ENCODE results near the gene NRIP2.
"Not testable (repeated sequence)": the region's sequence is repeated elsewhere in the genome, so short reads cannot be mapped to it uniquely, and the experiment has no call there.

Gene NRIP2

GRCh38 chr12:2834581-2835491 lies at the start of gene NRIP2:
Gene NRIP2, minus strand, starts transcription at chr12:2835035. Its CDS starts 52 bp downstream, at chr12:2834983.
- no peak for DNase-seq (ENCODE audit: low read depth, low spot score)

GRCh38 chr12:2879853-2880252 lies 45.0 kb upstream of the NRIP2 start:
- no peak for DNase-seq (ENCODE audit: low read depth, low spot score)

- DNase-seq (ENCODE audit: low read depth, low spot score) = no peak
Measured at GRCh38 chr12:2877953-2878732, 43.3 kb upstream of the NRIP2 start.

GRCh38 chr12:2877047-2877952 lies 42.5 kb upstream of the NRIP2 start, which contains the start of the genes FOXM1 and RHNO1:
Gene FOXM1, minus strand, starts transcription at chr12:2877174. Its CDS starts 2,696 bp downstream, at chr12:2874478.
Gene RHNO1, plus strand, starts transcription at chr12:2877223. Its CDS starts 8,144 bp downstream, at chr12:2885367.
- DNase-seq (ENCODE audit: low read depth, low spot score) = no peak

- no peak for DNase-seq (ENCODE audit: low read depth, low spot score)
Measured at GRCh38 chr12:2876431-2877046, 41.7 kb upstream of the NRIP2 start.

GRCh38 chr12:2868986-2869632 lies 34.3 kb upstream of the NRIP2 start:
- DNase-seq (ENCODE audit: low read depth, low spot score) = not testable (repeated sequence)

GRCh38 chr12:2864198-2864597 lies 29.4 kb upstream of the NRIP2 start:
- DNase-seq (ENCODE audit: low read depth, low spot score) = no peak

GRCh38 chr12:2863402-2863801 lies 28.6 kb upstream of the NRIP2 start:
- DNase-seq (ENCODE audit: low read depth, low spot score) = not testable (repeated sequence)

- DNase-seq (ENCODE audit: low read depth, low spot score) = no peak
Measured at GRCh38 chr12:2862876-2863275, 28.0 kb upstream of the NRIP2 start.

- no peak for DNase-seq (ENCODE audit: low read depth, low spot score)
Measured at GRCh38 chr12:2860170-2860569, 25.3 kb upstream of the NRIP2 start.

- DNase-seq (ENCODE audit: low read depth, low spot score) = no peak
Measured at GRCh38 chr12:2858944-2859421, 24.1 kb upstream of the NRIP2 start.

GRCh38 chr12:2858334-2858733 lies 23.5 kb upstream of the NRIP2 start:
- DNase-seq (ENCODE audit: low read depth, low spot score) = no peak

GRCh38 chr12:2857576-2857975 lies 22.7 kb upstream of the NRIP2 start:
- no peak for DNase-seq (ENCODE audit: low read depth, low spot score)

GRCh38 chr12:2857021-2857431 lies 22.2 kb upstream of the NRIP2 start, which contains the start of gene TEX52:
Gene TEX52, minus strand, starts transcription at chr12:2857039. Its CDS starts 13 bp downstream, at chr12:2857026.
- no peak for DNase-seq (ENCODE audit: low read depth, low spot score)

- no peak for DNase-seq (ENCODE audit: low read depth, low spot score)
Measured at GRCh38 chr12:2856051-2856450, 21.2 kb upstream of the NRIP2 start.

GRCh38 chr12:2855546-2855945 lies 20.7 kb upstream of the NRIP2 start:
- DNase-seq (ENCODE audit: low read depth, low spot score) = no peak

- no peak for DNase-seq (ENCODE audit: low read depth, low spot score)
Measured at GRCh38 chr12:2854669-2855453, 20.0 kb upstream of the NRIP2 start.

- peak; percentile 60 for DNase-seq (ENCODE audit: low read depth, low spot score)
Measured at GRCh38 chr12:2853626-2854025, 18.8 kb upstream of the NRIP2 start.

GRCh38 chr12:2851931-2852330 lies 17.1 kb upstream of the NRIP2 start:
- no peak for DNase-seq (ENCODE audit: low read depth, low spot score)

All from iPS DF 19.7 (cell line).